HG03139 (cell line): ENCODE results near the gene SLC39A11.
"Not testable (repeated sequence)": the region's sequence is repeated elsewhere in the genome, so short reads cannot be mapped to it uniquely, and the experiment has no call there.

Experiments used
- ATAC-seq: cut with Tn5 transposase; IDR thresholded peaks from one replicate; pipeline ENCODE4 v1.9.1; 2021; ENCODE audit not compliant: unreplicated experiment

Gene SLC39A11

GRCh38 chr17:72927760-72928159, 164.7 kb downstream of the SLC39A11 start:
- no peak for ATAC-seq

GRCh38 chr17:72927146-72927545, 165.3 kb downstream of the SLC39A11 start:
- ATAC-seq: no peak

DNA sequence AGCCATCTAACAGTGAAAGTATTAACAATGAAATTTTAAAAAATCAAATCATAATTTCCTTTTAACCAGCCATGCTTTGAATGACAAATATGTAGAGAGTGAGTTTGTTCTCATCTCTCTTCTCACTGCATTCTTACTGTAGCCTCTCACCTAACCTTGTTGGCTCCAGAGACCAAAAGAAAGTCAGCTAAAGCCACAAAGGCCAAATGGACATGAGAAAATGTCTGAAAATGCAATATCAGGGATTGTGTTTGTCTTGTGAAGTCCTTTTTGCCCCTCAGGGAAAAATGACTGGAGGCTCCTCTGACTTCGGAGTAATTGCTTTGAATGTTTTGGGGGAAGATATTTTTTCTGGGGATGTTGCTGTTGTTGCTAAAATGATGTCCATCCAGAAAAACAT, 166.3 kb downstream of the SLC39A11 start:
- no peak for ATAC-seq

- no peak for ATAC-seq
Measured at GRCh38 chr17:72924196-72924595, 168.3 kb downstream of the SLC39A11 start.

DNA sequence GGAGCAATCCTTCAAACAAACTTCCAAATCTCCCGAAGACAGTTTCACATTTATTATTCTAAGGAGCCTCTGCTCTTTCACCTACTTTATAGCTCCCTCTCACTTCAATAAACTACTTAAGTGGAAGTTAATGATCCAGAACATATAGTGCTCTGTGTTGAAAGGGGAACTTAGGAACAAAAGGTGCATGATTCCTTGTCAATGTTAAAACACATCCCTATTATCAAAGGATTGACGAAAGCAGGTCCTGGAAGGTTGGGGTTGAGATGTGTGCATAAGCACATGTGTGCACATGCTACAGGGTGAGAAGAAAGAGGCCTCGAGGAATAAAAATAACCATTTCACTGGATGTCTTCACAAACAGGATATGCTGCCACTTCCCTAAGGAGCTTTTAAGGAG, 170.3 kb downstream of the SLC39A11 start:
- ATAC-seq: no peak

DNA sequence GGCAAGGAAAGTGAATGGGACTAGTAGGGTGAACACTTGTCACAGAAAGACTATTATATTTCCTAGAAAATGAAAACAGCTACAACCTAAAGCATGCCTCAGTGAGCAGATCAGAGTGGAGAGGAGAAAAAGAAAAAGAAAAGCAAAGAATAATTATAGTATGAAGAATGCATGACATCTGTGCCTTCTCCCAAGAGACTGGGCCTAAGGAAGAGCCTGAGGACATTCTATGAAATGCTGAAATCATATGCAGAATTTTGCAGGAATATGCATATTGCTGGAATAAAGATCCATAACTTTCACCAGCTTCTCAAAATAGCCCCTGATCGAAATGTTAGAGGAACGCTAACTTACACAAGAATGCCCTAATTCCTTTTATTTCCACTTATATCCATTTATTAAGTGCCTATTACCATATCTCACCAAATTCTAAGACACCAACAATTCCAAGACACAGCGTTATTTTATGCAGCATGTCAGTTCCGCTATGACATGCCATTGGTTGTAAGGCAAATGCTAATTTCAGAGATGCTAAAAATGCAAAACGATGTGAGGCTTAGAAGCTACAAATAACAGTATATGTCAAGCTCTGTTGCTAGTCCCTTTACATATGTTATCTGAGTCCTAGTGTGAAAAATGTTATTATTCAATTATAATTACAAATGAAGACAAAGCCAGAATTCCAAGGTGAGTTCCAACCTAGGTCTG, 171.0 kb downstream of the SLC39A11 start:
- no peak for ATAC-seq

DNA sequence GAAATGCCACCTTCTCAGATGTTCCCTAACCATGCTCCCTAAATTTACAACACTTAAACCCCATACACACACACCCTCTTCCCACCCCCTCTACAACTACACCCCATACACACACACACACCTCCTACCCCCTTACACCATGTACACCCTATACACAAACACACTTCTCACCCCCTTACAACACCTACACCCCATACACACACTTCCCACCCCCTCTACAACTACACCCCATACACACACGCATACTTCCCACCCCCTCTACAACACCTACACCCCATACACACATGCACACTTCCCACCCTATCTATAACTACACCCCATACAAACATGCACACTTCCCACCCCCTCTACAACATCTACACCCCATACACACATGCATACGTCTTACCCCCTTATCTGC, 172.0 kb downstream of the SLC39A11 start:
- no peak for ATAC-seq

DNA sequence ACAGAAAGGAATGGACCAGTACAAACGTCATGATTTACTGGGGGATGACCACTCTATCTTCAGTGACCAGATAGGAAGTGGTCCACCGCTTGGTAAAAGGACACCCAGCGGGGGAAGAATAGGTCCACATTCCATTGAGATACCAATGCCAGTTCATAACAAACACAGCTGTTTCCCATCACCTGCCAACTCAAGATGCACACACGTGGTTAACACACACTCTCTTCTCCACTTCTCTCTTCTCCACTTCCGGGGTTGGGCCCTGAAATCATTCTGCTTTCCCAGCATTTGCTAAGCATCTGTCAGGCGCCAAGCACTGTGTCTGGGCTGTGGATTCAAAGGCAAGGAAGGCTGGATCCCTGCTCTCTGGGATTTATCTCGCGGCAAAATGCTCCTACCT, 175.5 kb downstream of the SLC39A11 start:
- ATAC-seq: no peak

GRCh38 chr17:72915625-72916081, 176.8 kb downstream of the SLC39A11 start:
- no peak for ATAC-seq

- ATAC-seq: no peak
Measured at GRCh38 chr17:72913142-72913682, 179.3 kb downstream of the SLC39A11 start.

- ATAC-seq: no peak
Measured at GRCh38 chr17:72906306-72906705, 186.2 kb downstream of the SLC39A11 start.

DNA sequence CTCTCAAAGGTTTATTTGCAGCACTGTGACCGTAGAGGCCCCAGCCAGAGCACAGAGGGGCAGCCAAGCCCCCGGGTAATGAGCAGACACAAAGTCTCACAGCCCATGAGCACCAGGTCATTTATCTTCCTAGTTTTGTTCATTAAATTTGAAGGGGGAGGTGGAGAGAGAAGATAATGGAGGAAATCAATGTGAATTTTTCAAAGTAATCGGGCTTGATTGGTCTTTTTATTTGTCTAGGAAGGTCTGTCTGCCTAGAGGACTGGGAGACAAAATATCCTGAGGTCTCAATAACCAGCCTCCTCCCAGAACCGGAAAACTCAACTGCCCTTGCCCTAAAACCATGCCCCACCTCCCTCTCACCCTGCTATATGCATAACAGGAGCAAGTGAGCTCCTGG, 189.0 kb downstream of the SLC39A11 start:
- ATAC-seq: no peak

GRCh38 chr17:72901657-72902056, 190.8 kb downstream of the SLC39A11 start:
- no peak for ATAC-seq

GRCh38 chr17:72901083-72901482, 191.4 kb downstream of the SLC39A11 start:
- no peak for ATAC-seq

- no peak for ATAC-seq
Measured at GRCh38 chr17:72900654-72900971, 191.9 kb downstream of the SLC39A11 start.

DNA sequence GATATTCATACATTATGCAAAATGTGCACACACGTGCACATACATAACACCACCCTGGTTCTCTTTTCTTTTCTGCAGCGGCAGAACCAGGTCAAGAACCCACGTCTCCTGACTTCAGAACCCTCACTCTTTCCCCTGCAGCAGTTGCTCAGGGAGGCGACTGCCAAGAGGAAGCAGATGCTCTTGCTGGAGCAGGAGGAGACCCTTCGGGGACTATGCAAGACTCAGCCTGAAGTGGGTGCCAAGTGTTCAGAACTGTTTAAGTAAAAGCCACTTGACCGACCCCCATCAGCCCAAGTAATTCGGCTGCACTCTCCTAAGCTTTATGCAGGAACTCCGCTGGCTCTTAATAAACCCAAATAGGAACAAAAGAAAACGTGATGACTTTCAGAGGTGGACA, 193.8 kb downstream of the SLC39A11 start:
- ATAC-seq: no peak

DNA sequence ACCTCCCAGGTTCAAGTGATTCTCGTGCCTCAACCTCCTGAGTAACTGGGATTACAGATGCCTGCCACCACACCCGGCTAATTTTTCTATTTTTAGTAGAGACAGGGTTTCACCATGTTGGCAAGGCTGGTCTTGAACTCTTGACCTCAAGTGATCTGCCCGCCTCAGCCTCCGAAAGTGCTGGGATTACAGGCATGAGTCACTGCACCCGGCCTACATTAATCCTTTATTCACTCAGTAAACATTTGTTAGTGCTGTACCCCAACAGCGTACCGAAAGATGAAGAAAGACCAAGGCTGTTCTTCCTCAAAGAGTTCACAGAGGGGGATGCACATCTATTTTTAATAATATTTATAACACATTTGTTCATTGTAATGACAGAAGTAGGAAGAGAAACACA, 196.2 kb downstream of the SLC39A11 start:
- ATAC-seq: not testable (repeated sequence)

- no peak for ATAC-seq
Measured at GRCh38 chr17:72891627-72892026, 200.9 kb downstream of the SLC39A11 start.

DNA sequence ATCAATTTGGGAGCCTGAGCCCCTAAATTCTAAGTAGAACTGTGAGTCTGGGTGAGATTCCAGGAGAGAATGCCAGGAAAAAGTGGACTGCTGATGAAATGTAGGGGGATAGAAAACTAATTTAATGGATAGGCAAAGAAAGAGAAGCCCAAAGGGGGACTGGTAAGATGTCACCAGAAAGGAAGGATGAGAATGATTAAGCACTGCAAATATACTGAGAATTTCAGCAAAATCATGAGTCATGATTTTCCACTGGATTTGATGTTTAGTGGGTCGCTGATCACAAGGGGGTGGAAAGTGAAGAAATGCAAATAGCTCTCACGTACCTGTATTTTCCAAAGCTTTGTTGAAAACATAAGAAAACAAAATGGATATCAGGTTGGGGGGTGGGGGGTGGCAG, 201.8 kb downstream of the SLC39A11 start:
- ATAC-seq: no peak

- no peak for ATAC-seq
Measured at GRCh38 chr17:72887917-72888316, 204.6 kb downstream of the SLC39A11 start.

DNA sequence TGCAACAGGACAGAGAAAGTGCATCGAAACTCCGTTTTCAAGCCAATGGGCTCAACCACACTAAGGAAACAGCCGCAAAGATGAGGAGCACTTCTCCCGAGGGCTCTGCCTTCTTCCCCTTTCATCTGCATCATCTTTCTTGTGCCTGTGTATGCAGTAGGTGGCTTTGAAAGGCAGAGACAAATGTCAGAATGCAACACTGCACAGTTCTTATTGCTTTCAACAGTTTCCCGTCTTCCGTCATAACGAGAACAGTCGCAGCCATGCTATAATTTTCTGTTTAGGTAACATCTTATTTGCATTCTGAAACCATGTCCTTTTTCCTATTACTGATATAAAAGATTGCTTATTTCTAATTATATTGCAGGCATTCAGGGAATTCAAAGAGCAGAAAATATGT, 205.2 kb downstream of the SLC39A11 start:
- ATAC-seq: no peak

GRCh38 chr17:72886622-72887021, 205.9 kb downstream of the SLC39A11 start:
- ATAC-seq: no peak

- ATAC-seq: no peak
Measured at GRCh38 chr17:72884066-72884465, 208.4 kb downstream of the SLC39A11 start.
